HG02885 (cell line): ENCODE measurements around the gene PNMT.
"Not testable (repeated sequence)": the region's sequence is repeated elsewhere in the genome, so short reads cannot be mapped to it uniquely, and the experiment has no call there.

ENCODE experiments used
- ATAC-seq: cut with Tn5 transposase; IDR thresholded peaks from one replicate; pipeline ENCODE4 v1.9.1; 2021; ENCODE audit warnings: mild to moderate bottlenecking; ENCODE audit not compliant: unreplicated experiment, poor library complexity

PNMT gene

DNA sequence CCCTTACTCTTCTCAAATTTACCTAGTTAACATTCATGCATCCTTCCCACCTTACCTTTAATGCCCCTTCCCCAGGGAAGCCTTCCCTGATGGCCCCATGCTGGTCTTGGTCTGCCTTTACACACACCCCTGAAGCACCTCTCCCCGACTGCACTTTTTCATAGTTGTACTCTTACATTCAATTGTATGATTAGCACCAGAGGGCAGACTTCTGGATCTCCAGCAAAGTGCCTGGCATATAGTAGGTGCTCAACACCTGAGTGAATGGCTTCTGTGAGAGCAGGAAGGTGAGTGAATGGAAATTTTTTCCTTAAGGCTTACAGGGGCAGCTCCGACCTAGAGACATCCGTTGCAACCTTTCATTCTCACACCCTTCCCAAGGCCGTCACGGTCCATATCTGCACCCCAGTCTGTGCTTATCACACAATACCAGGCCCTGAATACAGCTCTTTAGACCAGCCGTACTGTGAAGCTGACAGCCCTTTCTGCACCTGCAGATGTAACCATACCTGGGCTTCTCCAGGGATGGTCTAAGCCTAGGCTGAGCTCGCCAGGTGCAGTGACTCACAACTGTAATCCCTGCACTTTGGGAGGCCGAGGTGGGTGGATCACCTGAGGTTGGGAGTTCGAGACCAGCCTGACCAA lies 15.2 kb downstream of the PNMT start:
- no peak for ATAC-seq

GRCh38 chr17:39684369-39685192 lies 16.3 kb downstream of the PNMT start:
- ATAC-seq: no peak

DNA sequence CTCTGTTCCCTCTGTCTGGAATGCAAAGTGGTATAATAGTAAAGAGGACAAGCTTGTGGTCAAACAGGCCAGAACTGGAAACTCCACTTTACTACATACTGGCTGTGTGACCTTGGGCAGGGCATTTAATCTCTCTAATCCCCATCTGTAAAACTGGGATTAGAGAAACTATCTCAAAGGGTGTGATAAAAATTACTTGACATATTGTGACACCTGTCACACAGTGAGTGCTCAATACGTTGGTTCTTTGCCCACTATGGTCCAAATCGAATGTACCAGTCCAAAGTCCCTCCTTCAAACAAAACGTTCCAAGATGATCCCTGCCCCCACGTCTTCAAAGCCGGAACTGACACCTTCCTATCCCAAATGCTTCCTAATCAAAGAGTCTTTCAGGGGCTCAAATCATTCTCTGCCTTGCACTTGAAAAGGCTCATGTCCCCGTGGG lies 18.9 kb downstream of the PNMT start:
- no peak for ATAC-seq

DNA sequence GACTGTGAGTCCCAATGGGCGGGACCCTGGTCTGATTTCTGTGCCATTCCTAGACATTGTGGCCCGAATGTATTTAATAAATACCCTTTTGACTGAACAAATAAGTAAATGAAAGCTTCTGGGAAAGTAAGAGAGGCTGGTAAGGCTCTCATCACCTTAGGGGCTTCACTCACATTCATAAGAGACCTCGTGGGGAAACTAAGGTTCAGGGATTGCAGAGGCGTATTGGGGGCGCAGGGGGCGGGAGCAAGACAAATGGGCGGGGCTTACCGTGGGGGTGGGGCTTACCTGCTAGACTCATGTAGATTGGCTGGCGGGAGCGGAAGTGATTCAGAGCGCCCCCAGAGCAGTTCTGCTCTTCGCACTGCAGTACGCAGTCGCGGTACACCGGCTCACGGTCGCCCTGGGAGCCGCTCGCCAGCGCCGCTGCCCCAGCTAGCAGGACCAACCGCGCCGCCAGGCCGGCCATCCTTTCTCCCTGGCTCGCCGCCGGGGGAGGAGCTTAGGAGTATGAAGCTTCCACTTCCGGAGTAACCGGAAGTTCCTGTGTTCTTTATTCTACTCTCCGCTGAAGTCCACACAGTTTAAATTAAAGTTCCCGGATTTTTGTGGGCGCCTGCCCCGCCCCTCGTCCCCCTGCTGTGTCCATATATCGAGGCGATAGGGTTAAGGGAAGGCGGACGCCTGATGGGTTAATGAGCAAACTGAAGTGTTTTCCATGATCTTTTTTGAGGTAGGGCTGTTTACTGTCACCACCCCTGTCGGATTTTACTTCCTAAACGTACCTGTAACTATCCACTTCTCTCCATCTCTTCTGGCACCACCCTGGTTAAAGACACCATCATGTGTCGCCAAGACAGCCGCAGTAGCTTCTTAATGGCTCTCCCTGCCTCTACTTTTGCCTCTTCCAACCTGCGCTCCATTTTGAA lies 19.6 kb downstream of the PNMT start, which contains the start of gene PGAP3:
TSS of gene PGAP3 (minus strand) at position 512 of the 929 bp plus-strand sequence. CDS start at position 469, 43 bp downstream.
- ATAC-seq: peak; percentile 91

DNA sequence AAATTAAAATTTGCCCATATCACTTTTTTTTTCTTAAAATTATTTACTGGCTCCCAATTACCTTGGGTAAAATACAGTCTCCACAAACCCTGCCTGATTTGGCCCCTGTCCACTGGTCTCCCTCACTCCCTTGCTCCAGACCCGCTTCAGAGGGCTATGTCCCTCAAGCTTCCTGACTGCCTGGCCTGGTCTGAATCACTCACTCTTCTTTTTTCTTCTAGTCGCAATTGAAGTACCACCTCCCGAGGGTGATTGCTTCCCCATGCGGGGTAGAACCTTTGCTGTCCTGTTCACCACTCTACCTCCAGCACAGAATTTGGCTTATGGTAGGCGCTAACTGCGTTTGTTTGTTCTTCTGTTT lies 20.2 kb downstream of the PNMT start:
- no peak for ATAC-seq

DNA sequence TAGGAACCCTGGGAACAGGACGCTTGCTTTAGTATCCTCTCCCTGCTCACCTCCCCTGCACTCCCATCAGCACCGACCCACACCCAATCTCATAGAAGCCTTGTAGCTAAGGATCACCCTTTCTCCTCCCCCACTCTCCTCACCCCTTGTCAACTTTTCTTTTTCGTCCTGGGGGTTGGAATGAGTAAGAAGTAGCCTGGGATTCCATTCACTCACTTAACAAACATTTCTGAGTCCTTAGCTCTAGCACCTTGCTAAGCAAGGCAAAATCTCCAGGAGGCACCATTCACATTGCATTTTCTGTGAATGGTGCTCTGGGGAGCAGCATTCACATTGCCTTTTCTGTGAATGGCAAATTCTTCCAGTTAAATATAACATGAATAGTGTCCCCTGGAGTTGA lies 20.7 kb downstream of the PNMT start:
- no peak for ATAC-seq

DNA sequence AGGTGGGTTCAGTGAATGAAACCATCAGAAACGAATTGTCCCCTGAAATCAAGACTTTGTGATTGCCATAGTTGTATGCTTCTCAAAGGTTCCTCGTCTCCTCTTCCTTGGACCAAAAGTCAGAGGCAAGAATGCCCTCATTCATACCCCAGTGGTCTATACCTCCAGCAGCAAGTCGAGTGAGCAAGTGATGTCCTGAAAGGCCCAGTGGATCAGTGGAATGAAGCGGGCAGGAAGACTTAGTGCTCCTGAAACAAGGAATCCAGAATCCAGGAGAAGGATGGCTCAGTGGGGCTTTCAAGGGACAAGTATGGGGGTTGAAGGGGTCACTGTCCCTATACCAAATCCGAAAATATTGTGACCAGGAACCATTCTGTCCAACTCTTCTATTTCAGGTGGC lies 26.3 kb downstream of the PNMT start:
- ATAC-seq: no peak

DNA sequence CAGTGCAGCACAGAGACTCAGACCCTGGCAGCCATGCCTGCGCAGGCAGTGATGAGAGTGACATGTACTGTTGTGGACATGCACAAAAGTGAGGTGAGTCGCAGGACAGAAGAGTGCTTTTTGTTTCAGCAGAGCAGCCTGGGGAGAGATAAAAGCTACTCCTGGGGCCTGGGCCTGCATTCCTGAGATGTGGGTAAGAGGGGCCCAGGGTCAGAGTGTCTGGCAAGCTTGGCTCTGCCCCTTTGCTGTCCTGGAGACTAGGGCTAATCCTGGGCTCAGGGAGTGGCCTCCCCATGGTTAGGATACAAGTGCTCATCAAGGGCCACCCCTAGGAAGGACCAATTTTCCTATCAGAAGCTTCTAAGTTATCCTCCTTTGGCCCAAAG lies 26.8 kb downstream of the PNMT start:
- no peak for ATAC-seq

DNA sequence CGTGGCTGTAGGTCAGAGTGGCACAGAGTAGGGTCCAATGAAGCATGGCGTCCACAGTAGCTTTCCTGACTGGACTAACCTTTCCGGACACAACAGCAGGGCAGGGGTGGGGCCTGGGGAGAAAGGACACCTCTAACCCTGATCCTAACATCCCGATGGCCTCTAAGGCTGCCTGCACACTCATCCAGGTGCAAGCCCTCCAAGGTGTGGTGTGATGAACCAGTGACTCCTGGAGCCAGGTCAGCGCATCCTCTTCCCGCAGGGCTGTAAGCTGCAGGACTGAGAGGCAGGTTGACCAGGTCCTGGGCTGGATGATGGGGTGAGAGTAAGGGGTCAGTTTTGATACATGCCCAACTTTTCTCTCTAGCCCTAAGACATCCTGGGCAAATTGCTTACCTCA lies 28.5 kb downstream of the PNMT start:
- no peak for ATAC-seq

DNA sequence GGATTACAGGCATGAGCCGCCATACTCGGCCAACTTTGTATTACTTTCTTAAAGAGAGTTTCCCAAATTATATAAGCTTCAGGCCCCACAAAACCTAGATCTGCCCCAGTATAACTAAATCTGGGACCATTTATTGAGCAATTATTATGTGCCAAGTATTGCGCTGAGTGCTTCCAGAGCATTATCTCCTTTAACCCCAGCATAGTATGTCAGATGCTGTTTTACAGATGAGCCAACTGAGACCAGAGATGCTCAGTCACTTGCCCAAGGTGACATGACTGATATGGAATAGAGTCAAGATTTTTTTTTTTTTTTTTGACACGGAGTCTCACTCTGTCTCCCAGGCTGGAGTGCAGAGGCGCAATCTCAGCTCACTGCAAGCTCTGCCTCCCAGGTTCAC lies 29.7 kb downstream of the PNMT start:
- ATAC-seq: no peak

GRCh38 chr17:39699157-39699817 lies 31.0 kb downstream of the PNMT start:
- not testable (repeated sequence) for ATAC-seq

- no peak for ATAC-seq
Measured at GRCh38 chr17:39699818-39700147, 31.5 kb downstream of the PNMT start, which contains the start of gene ERBB2. Gene ERBB2, plus strand, starts transcription at chr17:39700064. Its CDS starts 175 bp downstream, at chr17:39700239.

DNA sequence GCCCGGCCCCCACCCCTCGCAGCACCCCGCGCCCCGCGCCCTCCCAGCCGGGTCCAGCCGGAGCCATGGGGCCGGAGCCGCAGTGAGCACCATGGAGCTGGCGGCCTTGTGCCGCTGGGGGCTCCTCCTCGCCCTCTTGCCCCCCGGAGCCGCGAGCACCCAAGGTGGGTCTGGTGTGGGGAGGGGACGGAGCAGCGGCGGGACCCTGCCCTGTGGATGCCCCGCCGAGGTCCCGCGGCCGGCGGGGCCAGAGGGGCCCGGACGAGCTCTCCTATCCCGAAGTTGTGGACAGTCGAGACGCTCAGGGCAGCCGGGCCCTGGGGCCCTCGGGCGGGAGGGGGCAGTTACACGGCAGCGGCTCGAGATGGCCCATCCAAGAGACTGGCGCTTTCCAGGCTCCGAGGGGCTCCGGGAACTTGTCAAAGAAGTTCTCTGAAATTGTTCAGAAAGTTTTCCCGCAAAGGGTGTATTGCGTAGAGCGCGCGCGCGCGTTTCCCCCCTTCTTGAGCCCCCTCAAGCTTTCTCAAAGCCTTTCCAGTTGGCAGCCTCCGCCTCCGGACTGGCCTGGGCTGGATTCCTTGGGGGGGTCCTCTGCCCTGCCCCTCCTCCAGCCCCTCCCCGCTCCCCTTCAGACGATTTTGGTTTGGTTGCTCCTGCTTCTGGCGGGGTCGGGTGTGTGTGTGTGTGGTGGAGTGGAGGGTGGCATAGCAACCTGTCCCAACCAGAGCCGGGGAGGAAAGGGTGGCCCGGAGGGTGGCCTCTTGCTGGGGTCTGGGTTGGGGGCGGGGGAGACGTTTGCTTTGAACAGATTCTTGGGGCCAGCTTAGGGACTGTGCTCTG lies 32.1 kb downstream of the PNMT start:
- ATAC-seq: no peak

DNA sequence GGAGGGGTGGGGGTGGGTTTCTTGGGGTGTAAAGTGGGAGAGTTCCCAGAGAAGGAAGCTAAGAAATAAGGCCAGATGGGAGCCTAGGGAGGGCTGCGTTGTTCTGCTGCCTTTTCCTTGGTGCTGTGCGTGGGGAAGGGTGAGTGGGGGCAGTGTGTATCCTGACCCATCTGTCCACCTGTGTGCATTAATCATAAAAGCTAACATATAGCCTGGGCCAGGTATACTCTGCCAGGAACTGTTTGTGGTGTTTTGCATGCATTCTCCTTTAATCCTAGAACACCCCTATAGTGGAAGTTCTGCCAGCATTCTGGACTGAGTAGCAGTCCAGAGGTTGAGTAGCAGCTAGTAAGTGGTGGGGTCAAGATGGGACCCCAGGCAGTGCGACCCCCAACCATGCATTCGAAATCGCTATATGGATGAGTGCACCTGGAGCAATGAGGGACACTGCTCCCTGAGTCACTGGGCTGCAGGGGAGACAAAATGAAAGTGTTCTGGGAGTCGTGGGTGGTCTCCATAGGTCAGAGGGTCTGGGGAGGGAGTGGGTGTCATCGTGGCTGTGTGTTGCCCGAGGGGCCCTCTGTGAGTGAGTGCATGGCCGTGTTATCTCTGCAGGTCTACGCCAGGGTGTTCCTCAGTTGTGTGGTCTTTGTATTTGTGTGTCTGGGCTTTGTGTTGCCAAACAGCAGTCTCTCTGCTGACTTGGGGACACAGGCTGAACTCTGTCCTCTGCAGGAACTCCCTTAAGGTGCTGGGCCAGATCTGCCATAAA lies 32.9 kb downstream of the PNMT start:
- no peak for ATAC-seq

- ATAC-seq: no peak
Measured at GRCh38 chr17:39701784-39702422, 33.6 kb downstream of the PNMT start.

DNA sequence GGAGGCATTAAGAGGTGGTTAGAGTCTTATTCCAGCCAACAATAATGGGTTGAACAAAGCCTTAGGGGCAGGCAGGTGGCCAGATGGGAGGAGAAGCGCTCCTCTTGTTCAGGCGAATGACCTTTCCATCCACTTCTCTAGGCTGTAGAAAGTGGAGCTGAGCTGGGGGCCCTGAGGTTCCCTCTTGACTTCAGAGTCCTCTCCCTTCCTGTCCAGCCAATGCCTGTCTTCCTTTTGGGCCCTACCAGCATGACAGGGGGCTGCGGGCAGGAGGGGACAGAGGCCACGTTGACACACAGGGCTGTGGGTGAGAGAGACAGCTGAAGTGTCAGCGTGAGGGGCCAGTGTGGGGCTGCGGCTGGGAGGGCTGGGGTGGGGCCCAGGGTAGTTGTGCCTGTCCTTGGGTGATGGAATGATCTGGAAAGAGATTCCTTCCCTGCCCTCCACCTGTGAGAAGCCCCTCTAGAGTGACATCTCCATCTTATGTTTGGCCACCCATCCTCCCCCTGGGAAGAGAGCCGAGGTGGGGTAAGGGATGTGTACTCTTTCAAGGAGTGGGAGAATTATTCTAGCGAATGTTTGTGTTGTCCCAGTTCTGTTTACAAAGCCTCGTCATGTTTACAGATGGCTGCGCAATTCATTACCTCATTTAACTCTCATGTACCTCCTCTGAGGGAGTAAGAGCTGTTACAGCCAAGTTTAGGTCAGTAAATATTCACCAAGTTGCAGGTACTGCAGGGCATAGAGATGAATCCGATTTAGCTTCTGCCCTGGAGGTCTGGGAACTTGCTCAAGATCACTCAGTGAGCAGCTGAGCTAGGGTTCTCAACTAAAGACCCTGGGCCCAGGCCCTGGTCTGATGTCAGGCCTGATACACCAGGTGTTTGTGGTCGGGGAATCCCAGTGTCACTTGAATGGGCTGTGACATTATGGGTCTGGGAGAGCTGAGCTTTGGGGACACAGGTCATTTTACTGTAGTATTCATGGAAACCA lies 34.9 kb downstream of the PNMT start:
- no peak for ATAC-seq

GRCh38 chr17:39703913-39704312 lies 35.7 kb downstream of the PNMT start:
- ATAC-seq: no peak
